NCI-H2196 (cell line): Measurements from ENCODE around the gene MARVELD1.

Experiments
- DNase-seq: peaks from one replicate; lab custom pipeline; 2025; ENCODE audit not compliant: unreplicated experiment; lab: John Stamatoyannopoulos, UW

MARVELD1 gene

DNA sequence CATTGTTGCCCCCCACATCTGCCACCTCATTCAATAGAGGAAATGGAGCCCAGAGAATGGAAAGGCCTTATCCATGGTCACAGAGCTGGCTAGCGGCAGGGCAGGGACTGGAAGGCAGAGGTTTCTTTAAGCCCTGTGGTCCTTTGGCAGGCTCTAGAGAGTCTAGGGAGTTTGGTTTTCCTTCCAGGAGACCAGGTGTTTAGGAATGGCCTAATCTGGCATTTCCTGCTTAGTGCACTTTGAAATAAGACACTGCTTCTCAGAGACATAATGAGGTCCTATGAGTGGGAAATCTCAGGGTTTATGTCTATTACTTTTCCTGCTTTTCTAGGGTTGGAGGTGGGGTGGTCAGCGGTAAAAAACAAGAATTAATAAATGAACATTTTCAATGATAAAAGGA, 6.1 kb downstream of the MARVELD1 start:
- no peak for DNase-seq

DNA sequence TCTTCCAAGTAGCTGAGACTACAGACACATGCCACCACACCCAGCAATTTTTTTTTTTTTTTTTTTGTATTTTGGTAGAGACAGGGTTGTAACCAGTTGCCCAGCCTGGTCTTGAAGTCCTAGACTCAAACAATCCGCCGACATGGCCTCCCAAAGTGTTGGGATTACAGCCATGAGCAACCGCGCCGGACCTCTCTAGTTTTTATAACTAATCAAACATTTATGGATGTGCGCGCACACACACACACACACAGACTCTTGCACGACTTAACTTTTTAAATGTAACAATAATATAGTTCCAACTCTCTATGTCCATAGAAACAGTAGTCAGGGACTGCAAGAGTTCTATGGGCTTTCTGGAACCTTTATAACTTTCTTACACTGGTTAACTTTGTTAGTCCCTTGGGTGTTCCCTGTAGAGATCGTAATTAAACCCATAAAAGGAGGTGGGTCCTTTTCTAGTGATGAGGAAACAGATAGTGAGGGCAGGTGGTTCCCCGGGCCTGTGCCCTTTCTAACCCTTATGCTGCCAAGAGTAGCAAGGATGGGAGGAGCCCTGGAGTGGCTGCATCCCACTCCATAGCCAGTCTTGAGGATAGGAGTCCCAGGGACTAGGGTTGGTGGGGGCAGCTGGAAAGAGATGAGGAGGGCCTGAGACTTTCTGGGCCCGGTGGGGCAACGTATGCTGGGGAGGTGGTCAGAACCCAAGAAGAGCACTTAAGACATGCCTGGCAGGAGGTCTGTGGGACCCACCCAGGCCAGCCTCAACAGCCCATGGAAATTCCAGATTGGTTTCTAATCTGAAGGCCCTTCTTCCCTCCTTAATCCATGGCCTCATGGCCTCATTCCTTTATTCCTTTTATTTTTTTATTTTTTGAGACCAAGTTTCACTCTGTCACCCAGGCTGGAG, 8.6 kb downstream of the MARVELD1 start:
- no peak for DNase-seq

- no peak for DNase-seq
Observed at GRCh38 chr10:97723001-97723400, 9.5 kb downstream of the MARVELD1 start.

DNA sequence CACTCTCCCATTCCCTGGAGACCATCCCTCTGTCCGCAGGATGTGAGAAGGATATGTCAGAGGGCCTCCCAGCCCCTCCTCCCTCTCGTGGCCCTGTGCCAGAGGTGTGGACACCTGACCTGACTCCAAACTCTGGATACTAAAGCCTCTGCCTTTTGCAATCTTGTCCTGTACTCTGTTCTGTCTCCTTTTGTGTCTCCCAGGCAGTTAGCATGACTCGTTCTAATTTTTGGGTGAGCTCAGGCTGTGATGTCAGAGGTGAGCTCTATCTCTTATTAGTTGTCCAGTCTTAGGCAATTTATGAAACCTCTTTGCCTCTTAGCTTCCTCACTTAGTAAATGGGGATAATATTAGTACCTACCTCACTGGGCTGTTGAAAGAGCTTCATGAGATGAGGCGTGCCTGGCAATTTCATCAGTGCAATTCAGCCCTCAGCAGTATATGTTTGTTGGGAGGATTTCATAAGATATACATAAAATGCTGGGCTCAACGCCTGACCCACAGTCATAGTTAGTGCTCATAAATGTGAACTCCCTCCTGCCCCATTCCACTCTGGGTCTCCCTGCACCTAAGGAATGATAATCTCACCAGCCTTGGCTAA, 10.9 kb downstream of the MARVELD1 start:
- peak; percentile 21 for DNase-seq

GRCh38 chr10:97726636-97727178, 13.2 kb downstream of the MARVELD1 start:
- DNase-seq = no peak

GRCh38 chr10:97729014-97729413, 15.5 kb downstream of the MARVELD1 start:
- DNase-seq = no peak

- DNase-seq = peak; percentile 83
Observed at GRCh38 chr10:97731346-97732051, 18.0 kb downstream of the MARVELD1 start.

GRCh38 chr10:97732052-97732359, 18.5 kb downstream of the MARVELD1 start:
- no peak for DNase-seq

DNA sequence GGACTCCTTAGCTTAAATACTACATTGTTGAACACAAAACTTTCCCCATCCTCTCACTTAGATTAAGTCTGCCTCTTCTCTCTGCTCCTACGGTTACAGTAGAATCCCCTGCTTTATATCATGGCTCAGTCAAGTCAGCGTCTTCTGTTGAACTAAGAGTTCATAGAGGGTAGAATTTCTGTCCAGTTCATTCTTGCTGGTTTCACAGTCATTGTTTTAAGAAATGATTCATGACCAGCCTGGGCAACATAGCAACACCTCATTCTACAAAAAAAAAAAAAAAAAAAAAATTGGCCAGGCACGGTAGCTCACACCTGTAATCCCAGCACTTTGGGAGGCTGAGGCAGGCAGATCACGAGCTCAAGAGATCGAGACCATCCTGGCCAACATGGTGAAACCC, 19.7 kb downstream of the MARVELD1 start:
- DNase-seq = no peak

DNA sequence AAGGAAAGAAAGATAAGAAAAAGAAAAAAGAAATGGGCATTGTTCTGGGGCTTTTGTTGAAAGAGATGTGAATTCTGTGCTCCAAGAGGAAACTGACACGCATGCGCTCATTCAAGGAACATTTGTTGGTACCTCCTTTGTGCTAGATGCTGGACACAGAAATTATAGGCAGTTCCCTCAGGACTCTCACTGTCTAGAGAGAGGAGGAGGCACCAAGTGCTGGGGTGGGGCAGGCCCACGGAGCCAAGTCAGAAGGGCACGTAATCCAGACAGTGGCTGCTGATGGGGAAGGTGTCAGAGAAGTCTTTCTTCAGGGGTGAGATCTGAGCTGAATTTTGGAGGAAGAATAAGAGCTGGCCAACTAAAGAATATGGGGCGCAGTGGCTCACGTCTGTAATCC, 20.5 kb downstream of the MARVELD1 start:
- no peak for DNase-seq

GRCh38 chr10:97736403-97736901, 22.9 kb downstream of the MARVELD1 start:
- peak; percentile 58 for DNase-seq

GRCh38 chr10:97736902-97737769, 23.6 kb downstream of the MARVELD1 start, which contains the start of gene ZFYVE27:
Gene ZFYVE27 (plus strand): TSS chr10:97737128. CDS start chr10:97738478, 1,350 bp downstream.
- peak; percentile 97 for DNase-seq

GRCh38 chr10:97737770-97738265, 24.3 kb downstream of the MARVELD1 start:
- no peak for DNase-seq

GRCh38 chr10:97738616-97739015, 25.1 kb downstream of the MARVELD1 start:
- DNase-seq = no peak

GRCh38 chr10:97740613-97741012, 27.1 kb downstream of the MARVELD1 start:
- no peak for DNase-seq

GRCh38 chr10:97743169-97743943, 29.8 kb downstream of the MARVELD1 start:
- no peak for DNase-seq

DNA sequence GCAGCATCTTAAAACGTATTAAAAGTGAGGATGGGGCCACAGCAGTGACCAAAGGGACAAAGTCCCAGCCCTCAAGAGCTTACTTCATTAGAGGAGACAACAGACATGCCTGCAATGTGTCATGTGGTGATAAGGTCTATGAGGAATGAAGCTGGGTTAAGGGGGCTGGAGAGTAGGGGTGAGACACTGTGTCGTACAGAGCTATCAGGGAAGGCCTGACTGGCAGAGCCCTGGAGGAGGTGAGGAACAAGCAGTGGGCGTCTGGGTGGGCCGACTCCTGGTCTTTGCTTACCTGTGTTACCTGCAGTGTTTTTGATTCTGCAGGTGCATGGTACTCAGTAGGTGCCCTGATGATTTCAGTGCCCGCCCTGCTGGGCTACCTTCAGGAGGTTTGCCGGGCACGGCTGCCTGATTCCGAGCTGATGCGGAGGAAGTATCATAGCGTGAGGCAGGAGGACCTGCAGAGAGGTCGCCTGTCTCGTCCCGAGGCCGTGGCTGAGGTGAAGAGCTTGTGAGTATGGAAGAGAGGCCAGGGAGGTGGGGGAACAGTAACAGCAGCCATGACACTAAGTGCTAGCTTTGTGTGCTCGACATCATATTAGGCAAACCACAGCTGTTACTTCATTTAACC, 31.0 kb downstream of the MARVELD1 start:
- no peak for DNase-seq

DNA sequence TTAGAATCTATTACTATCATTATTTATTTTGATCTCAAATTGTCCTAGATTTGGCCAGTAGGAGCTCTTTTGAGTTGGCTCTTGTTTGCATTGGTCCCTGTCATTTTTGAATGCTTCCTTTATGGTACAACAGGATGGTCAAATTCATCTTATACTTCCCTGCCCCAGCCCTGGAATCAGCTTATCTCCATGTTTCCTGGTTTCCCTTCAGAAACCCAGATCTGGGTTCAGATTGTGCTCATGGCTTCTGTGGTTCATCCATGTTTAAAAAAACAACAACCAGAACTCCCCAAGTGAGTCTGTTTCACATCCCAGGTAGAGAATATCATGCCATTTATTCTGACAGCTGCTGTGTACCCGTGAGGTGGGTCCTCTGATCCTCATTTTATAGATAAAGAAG, 34.0 kb downstream of the MARVELD1 start:
- DNase-seq = no peak

- no peak for DNase-seq
Observed at GRCh38 chr10:97748116-97748515, 34.6 kb downstream of the MARVELD1 start.
